ES-I3 (cell line): ENCODE measurements around the gene ZNF500.
A peak's percentile ranks its signal among the peaks of the same experiment; 100 is the strongest.
"Not testable (repeated sequence)": the region's sequence is repeated elsewhere in the genome, so short reads cannot be mapped to it uniquely, and the experiment has no call there.

Experiments used
- H3K36me3 ChIP-seq: 2 replicates; pipeline ENCODE4 v1.6.1; 2013; ENCODE audit warnings: mild to moderate bottlenecking, low read length, control low read depth, moderate library complexity; ENCODE audit not compliant: insufficient read depth
- H3K4me1 ChIP-seq: 2 replicates; pipeline ENCODE4 v1.6.1; 2013; ENCODE audit warnings: mild to moderate bottlenecking, control low read depth, low read length; ENCODE audit not compliant: insufficient read depth
- H3K9ac ChIP-seq: 2 replicates; pipeline ENCODE4 v1.6.1; 2013; ENCODE audit warnings: low read depth, mild to moderate bottlenecking, low read length, moderate library complexity
- H3K9me3 ChIP-seq: 2 replicates; pipeline ENCODE4 v1.6.1; 2013; ENCODE audit warnings: mild to moderate bottlenecking, low read length, moderate library complexity; ENCODE audit not compliant: control insufficient read depth, insufficient read depth

The ZNF500 gene

DNA sequence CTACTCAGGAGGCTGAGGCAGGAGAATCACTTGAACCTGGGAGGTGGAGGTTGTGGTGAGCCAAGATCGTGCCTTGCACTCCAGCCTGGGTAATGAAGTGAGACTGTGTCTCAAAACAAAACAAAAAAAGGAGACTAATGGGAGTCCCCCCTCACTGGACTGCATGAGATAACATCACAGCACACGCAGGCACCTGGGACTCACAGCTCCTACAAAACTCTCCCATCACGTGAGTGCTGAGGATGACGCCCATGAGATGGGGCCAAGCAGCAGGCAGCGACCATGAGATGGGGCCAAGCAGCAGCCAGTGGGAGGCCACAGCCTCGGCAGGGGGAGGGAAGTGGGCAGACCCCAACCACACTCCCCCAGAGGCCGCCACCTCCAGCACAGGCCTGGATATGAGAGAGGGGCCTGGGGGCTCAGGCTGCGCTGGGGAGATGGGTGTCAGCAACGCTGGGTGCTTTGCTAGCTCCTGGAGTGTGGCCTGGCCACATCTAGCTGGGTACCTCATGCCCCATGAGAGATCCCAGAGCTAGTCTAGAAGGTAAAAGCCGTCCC lies 17.2 kb downstream of the ZNF500 start:
- no peaks in the 10 kb centered on the region for H3K9me3 ChIP-seq
- H3K9ac ChIP-seq = no peak overlapping the region
- peaks cover 4% of the 10 kb centered on the region; the same call in 1 of the 2 replicates for H3K4me1 ChIP-seq
- H3K36me3 ChIP-seq = peaks cover 4% of the 10 kb centered on the region; the same call in 1 of the 2 replicates

GRCh38 chr16:4748682-4749411 lies 18.1 kb downstream of the ZNF500 start:
- Histone ChIP-seq H3K9ac (no peak overlapping the region), H3K9me3 (no peaks in the 10 kb centered on the region), H3K4me1 (peaks cover 10% of the 10 kb centered on the region; the same call in 1 of the 2 replicates), H3K36me3 (peaks cover 4% of the 10 kb centered on the region; the same call in 1 of the 2 replicates)

DNA sequence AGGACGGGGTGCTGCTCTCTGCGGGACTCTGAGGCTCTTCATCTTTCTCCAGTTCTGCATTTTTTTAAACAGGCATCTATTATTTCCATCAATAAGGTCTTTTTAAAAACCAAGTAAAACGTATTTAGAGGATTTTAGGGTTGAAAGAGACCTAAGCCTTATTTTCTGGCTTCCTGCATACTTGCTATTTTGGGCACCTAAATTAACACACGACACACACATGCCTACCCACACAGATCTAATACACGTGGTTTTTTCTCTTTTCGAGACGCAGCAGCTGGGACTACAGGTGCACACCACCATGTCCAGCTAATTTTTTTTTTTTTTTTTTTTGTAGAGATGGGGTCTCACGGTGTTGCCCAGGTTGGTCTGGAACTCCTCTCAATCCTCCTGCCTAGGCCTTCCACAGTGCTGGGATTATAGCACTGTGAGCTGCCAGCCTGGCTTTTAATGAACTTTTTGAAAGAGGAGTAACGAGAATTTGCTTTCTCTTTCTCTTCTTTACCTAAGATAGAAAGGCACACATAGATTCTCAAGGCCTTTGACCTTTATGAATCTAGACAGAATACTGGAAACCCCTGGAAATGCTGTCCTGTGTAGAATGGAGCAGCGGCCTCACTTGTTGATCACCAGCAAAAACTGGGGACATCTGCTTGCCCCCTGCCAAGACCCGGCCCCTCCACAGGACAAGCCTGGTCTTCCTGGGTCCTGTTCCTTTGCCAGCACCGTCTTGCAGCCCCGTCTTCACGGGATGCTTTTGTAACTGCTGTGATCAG lies 18.9 kb downstream of the ZNF500 start:
- Histone ChIP-seq H3K9ac (no peak overlapping the region), H3K9me3 (no peaks in the 10 kb centered on the region), H3K36me3 (peaks cover 4% of the 10 kb centered on the region; the same call in 1 of the 2 replicates), H3K4me1 (peaks cover 15% of the 10 kb centered on the region; the same call in 1 of the 2 replicates)

GRCh38 chr16:4746991-4747574 lies 19.9 kb downstream of the ZNF500 start:
- Histone ChIP-seq H3K9me3 (no peaks in the 10 kb centered on the region), H3K4me1 (peaks cover 22% of the 10 kb centered on the region), H3K9ac (no peak overlapping the region), H3K36me3 (peaks cover 4% of the 10 kb centered on the region; the same call in 1 of the 2 replicates)

DNA sequence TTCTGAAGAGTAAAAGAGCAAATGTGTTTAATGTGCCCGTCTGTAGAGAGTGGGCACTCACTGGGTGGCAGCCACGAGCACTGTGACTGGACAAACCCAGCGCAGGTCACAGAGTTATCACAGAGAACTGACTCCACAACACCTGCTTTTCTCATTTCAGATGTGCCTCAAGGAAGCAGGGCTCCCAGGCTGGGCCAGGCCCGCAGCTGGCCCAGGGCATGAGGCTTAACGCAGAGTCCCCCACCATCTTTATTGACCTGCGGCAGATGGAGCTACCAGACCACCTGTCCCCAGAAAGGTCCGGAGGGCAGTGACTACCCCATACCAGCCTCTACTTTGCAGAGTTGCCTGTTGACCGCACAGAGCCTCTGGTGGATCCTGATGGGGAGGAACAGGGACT lies 20.7 kb downstream of the ZNF500 start:
- Histone ChIP-seq H3K36me3 (peaks cover 4% of the 10 kb centered on the region; the same call in 1 of the 2 replicates), H3K9me3 (no peaks in the 10 kb centered on the region), H3K9ac (no peak overlapping the region), H3K4me1 (peaks cover 22% of the 10 kb centered on the region)

GRCh38 chr16:4745274-4745569 lies 21.7 kb downstream of the ZNF500 start:
- H3K4me1 ChIP-seq = peaks cover 22% of the 10 kb centered on the region
- H3K9ac ChIP-seq = no peak overlapping the region
- no peaks in the 10 kb centered on the region for H3K9me3 ChIP-seq
- H3K36me3 ChIP-seq = no peaks in the 10 kb centered on the region

- Histone ChIP-seq H3K9me3 (no peaks in the 10 kb centered on the region), H3K36me3 (no peaks in the 10 kb centered on the region), H3K4me1 (peaks cover 22% of the 10 kb centered on the region), H3K9ac (no peak overlapping the region)
Observed at GRCh38 chr16:4744555-4745273, 22.2 kb downstream of the ZNF500 start.

DNA sequence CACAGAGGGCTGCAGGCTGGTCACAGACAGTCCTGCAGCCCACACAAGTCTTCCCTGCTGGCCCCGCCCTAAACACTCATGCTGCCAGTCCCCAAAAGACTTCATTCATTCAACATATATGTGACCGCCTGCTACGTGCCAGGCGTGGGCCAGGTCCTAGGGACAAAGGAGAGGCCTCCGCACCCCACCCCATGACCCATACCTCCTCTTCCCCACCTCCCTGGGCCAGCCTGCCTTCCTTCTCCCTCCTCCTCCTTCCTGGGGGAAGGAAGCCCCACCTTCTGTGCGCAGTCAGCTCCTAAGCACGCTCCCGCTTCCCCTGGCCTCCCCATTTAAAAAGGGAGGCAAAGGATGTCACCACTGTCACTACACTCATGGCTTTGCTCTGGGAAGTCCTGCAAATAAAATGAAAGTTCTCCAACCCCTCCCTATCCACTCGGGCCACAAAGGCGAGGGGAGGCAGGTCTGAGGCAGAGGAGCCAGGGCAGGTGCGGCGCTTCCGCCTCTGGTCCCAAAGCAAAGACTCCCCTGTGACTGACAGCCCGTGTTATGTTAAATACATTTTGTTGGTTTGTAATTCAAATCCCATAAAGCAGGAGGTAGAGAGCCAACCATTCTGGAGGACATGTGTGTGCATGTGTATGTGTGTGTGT lies 23.6 kb downstream of the ZNF500 start:
- peaks cover 22% of the 10 kb centered on the region for H3K4me1 ChIP-seq
- H3K36me3 ChIP-seq = no peaks in the 10 kb centered on the region
- peak overlapping the region; percentile 43 for H3K9ac ChIP-seq
- H3K9me3 ChIP-seq = no peaks in the 10 kb centered on the region

DNA sequence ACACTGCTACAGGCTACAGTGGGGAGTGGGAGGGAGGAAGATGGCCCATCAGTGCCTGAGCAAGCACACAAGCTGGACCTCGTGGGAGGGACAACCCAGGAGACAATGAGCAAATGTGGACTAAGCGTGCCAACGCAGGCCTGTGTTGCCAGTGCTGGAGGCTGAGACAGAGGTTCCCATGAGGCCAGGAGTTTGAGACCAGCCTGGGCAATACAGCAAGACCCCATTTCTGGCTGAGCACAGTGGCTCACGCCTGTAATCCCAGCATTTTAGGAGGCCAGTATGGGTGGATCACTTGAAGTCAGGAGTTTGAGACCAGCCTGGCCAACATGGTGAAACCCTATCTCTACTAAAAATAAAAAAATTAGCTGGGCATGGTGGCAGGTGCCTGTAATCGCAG lies 28.6 kb downstream of the ZNF500 start:
- H3K9me3 ChIP-seq, H3K36me3 ChIP-seq, H3K4me1 ChIP-seq, H3K9ac ChIP-seq: not testable (repeated sequence)

DNA sequence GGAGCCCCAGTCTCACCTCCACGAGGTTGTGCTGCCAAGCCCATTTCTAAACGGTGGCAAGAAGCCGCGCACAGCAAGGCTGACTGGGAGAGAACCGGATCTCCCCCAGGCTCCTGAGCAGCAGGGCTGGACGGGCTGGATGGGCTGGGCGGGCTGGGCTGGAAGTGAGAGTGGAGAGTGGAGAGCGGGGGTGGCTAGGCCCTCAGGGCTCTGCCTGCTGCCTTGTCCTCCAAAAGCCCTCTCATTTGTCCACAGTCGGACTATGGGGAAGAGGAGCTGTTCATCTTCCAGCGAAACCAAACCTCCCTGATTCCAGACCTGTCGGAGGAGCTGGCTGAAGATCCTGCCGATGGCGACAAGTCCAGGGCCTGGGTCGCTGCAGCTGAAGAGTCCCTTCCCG lies 29.4 kb downstream of the ZNF500 start:
- H3K36me3 ChIP-seq = no peaks in the 10 kb centered on the region
- no peak overlapping the region for H3K9ac ChIP-seq
- H3K4me1 ChIP-seq = peaks cover 2% of the 10 kb centered on the region; the same call in 1 of the 2 replicates
- H3K9me3 ChIP-seq = no peaks in the 10 kb centered on the region

DNA sequence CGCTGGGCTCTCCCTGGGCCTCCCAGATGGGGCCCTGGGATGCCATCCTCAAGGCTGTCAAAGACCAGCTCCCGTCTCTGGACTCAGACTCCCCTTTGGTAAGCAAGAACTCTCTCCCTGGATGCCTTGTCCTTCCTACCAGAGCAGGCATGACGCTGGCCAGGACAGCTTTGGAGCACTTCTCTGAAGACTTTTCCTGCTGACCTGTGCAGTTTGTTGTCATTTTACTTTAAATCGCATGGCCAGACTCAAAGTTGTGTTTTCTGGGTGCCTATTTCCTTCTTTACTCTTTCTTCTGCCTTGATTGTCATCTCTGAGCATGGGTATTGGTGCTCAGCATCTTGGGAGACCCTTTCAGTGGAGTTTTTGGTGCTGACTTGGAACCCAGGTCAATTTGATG lies 30.4 kb downstream of the ZNF500 start:
- Histone ChIP-seq H3K9me3 (no peaks in the 10 kb centered on the region), H3K9ac (no peak overlapping the region), H3K36me3 (no peaks in the 10 kb centered on the region), H3K4me1 (no peaks in the 10 kb centered on the region; the same call in 1 of the 2 replicates)

- no peaks in the 10 kb centered on the region for H3K9me3 ChIP-seq
Observed at GRCh38 chr16:4734730-4735535, 32.0 kb downstream of the ZNF500 start.

More at GRCh38 chr16:4734730-4735535, 32.0 kb downstream of the ZNF500 start:
- Histone ChIP-seq H3K36me3 (0 out of 2 replicates have a peak, but pooled peaks cover 4% of the 10 kb centered on the region), H3K4me1 (no peaks in the 10 kb centered on the region), H3K9ac (peak overlapping the region; percentile 96)
